Kidney tubule cell (primary cell): ENCODE data around the gene ZNF219.

Experiments used
- DNase-seq: peaks from one replicate; pipeline ENCODE4 v3.0.0-alpha.2; 2018; ENCODE audit warnings: low spot score

Gene ZNF219

DNA sequence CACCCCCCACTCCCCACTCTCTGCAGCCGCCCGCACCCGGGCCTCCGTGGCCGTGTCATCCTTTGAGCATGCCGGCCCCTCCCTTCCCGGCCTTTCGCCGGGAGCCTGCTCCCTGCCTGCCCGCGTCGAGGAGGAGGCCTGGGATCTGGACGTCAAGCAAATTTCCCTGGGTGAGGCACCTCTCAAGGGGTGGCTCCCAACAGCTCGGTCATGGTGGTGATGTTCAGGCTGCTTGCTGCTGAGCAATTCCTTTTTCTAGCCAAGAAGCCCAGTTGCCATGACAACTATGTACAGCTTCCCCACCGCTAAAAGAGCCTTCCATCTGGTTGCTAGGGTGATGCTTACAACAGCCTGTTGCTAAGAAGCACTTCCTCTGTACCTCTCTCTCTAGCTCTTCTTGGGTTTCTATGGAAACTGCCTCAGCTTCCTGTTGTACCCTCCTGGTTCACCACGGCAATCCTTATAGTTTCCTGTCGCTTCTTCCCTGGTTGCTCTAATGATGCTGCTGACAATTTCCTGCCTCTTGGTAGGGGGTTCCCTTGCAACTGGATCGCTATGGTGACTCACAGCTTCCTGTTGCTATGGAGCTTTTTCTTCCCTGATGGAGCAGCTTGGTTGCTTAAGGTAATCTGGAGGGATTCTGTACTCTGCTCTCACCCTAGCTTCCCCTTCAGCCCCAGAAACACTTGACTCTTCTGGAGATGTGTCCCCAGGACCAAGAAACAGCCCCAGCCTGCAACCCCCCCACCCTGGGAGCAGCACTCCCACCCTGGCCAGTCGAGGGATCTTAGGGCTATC lies 11.0 kb downstream of the ZNF219 start:
- peak; percentile 96 for DNase-seq

DNA sequence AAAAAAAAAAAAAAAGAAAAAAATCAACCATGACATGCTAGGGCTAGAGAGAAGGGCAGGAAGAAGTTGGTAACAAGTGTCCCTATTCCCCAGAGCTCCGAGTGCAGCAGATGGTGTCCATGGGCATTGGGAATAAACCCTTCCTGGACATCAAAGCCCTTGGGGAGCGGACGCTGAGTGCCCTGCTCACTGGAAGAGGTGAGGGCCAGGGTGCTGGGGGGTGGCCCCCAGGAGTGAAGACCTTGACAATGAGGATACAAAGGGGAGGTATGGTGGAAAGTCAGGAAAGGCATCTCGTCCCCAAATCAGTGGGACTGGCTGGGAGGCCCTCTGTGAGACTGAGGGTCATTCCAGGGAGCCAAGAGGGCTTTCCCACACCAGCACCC lies 11.6 kb downstream of the ZNF219 start:
- DNase-seq, result no peak

DNA sequence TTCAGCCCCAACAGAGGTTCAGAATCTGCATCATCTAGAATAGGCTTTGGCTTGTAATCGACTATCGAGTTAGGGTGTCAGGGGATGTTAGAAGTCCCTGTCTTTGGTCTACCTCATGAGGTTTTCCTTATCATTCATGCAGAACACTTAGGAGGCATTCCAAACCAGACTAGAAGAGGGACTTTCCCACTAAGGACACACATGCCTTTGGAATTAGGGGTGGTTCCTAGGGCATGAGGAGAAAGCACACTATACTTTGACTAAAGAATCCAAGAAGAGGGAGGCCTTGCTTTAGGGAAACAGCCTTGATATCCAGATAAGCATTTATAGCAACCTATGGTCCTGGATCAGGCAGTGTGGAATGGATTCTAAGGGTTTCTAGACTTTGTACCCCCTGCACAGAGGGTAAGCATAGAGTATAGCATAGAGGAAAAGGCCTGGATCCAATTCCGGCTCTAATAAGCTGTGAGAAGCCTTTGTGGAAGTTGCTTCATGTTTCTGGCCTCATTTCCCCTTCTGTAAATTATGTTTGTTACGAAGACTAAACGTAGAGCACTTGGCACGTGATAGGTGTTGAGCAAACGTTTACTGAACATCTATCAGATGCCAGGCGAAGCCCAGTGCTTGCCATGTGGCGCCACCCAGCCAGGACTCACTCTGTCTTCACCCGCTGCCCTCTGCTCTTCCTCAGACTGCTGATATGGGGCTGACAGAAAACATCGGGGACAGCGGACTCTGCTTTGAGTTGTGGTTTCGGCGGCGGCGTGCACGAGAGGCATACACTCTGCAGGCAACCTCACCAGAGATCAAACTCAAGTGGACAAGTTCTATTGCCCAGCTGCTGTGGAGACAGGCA lies 13.2 kb downstream of the ZNF219 start:
- DNase-seq, result peak; percentile 95

DNA sequence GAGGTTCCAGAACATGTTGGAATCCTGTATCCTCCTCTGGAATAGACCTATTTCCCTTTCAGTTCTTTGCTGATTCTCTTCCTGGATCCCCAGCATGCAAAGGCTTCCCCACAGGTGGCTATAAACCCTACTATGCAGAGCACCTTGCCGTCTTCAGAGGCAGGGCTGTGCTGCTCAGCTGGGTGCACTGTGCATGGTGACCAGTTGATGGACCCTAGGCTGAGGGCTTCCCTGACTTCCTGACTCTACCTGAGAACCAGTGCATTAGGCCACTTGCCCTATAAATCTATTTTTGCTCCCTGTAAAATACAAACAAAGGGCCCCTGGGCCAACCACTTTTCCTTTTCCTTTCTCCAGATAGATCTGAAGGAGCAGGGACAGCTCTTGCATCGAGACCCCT lies 14.1 kb downstream of the ZNF219 start:
- DNase-seq, result no peak

- no peak for DNase-seq
Measured at GRCh38 chr14:21083565-21084325, 14.7 kb downstream of the ZNF219 start.

- no peak for DNase-seq
Measured at GRCh38 chr14:21081521-21082142, 16.8 kb downstream of the ZNF219 start.

GRCh38 chr14:21078726-21079125 lies 19.7 kb downstream of the ZNF219 start:
- DNase-seq, result no peak

DNA sequence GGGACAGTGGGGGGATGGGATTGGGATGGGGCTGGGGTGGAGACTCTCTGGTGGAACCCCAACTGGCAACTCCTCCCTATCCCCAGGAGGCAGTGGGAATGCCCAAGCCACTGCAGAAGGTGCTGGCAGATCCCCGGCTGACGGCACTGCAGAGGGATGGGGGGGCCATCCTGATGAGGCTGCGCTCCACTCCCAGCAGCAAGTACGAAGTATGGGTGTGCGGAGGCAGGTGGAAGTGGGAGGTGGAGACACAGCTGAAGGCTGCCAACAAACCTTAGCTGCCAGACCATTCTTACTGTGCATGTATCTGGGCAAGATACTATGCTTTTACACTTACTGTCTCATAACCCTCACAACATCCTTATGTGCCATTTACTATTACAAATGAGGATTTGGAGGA lies 20.2 kb downstream of the ZNF219 start:
- no peak for DNase-seq

DNA sequence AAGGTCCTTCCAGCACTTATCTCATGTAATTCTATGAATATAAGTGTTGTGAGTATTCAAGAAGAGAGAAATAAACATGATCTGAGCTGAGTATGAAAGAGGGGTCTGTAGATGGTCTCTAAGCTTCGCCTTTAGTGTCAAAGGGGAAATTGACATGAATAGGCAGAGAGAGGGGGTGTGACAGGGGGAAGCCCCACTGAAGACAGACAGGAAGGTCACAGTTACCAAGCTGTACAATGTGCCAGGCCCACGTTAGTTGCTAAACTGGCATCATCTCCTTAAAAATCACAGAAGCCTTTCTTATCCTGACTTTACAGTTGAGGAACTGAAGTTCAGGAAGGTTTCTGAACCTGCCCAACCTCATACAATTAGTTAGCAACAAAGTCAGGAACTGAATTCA lies 20.8 kb downstream of the ZNF219 start:
- no peak for DNase-seq

DNA sequence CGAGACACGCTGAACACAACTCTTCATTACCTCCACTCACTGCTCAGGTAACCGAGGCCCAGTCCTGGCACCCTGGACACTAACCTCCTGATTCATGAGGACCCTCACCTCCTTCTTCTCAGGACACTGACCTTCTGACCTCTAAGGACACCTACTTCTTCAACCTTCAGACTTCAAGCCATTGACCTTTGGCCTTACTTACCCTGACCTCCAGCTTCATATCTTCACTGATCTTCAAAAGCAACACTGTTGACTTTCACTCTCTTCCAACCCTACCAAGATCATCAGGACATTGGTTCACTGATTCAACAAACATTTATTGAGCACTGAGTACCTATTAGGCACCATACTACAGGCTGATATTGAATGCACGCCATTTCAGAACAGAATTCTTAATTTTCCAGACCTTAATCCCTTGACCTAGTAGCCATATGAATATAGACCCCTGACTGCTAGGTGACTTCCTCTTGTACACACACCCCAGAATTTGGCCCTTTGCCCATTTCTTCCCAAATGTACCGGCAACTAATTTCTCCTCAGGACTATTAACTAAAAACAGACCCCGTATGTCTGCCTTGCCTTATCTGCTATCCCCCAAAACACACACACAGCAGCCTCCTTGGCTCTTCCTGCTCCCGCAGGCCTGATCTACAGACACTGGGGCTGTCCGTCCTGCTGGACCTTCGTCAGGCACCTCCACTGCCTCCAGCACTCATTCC lies 22.6 kb downstream of the ZNF219 start:
- no peak for DNase-seq

GRCh38 chr14:21074398-21075272 lies 23.8 kb downstream of the ZNF219 start:
- DNase-seq, result no peak

- no peak for DNase-seq
Measured at GRCh38 chr14:21073921-21074320, 24.5 kb downstream of the ZNF219 start.

DNA sequence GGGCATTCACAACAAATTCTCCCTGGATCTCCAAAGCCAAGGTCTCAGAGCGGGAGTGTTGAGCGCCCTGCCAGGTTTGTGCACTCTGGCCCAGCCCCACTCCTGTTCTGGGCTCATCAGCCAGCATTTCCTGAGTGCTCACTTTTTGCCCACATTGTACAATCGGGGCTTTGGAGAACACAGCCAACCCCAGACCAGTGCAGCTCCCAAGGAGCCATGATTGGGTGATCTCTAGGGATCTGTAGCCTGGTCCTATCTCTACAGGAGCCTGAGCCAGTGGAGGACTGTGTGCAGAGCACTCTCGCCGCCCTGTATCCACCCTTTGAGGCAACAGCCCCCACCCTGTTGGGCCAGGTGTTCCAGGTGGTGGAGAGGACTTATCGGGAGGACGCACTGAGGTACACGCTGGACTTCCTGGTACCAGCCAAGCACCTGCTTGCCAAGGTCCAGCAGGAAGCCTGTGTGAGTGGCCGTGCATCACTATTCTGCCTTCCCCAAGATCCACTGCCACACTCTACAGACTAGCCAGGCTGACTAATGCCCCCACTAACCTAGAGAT lies 25.6 kb downstream of the ZNF219 start:
- DNase-seq, result no peak

- no peak for DNase-seq
Measured at GRCh38 chr14:21072031-21072473, 26.4 kb downstream of the ZNF219 start.

DNA sequence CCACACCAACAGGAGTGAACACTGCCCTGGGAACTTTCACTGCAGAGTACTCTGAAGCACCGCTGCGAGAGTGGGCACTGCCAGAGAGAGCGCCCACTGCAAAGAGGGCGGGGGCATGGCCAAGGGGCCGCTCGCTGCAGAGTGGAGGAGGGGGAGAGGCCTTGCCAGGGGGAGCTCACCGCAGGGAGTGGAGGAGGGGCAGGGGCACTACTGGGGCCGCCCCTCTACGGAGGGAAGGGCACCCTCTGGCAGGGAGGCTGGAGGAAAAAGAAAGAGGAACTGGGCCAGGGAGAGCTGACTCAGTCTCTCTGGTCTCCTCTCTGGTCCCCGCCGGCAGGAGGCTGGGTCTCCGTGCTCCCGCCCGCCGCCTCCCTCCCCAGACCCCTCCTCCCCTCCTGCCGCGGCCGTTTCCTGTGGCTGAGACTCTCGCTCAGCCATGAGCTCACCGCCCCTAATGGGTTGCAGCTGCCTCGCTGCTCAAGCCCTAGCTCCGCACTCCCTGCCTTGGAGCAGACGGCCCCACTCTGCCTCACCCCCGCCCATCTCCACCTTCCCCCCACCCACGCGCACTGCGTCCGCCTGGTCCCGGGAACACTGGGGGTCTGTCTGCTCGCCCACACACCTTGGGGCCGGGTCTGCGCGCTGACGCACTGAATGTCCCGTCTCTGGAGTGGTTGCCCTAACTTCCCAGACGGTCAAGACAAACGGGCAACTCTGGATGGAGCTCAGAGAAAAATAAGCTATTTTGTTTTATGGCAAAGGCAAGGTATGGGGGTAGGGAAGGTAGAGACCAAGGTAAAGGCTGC lies 27.0 kb downstream of the ZNF219 start:
- peak; percentile 95 for DNase-seq

- DNase-seq, result peak; percentile 65
Measured at GRCh38 chr14:21070610-21071224, 27.7 kb downstream of the ZNF219 start.

- peak; percentile 60 for DNase-seq
Measured at GRCh38 chr14:21070083-21070609, 28.3 kb downstream of the ZNF219 start, which contains the start of gene ARHGEF40. Gene ARHGEF40 (plus strand): TSS chr14:21070304. CDS start chr14:21070397, 93 bp downstream.

GRCh38 chr14:21069388-21070082 lies 28.9 kb downstream of the ZNF219 start:
- peak; percentile 52 for DNase-seq
